K562 (cell line): ENCODE data around the gene TMEM88.

Experiments used
- ATF1 ChIP-seq, 2 experiments: fragments of 450-650 bp in 1 of 2; IDR thresholded peaks; 2 replicates each; pipeline ENCODE4 v1.6.1; 2016; ENCODE audit warnings: missing compliant biosample characterization in 1 of 2, missing genetic modification characterization in 1 of 2
- CTCF ChIP-seq, 3 experiments: IDR thresholded peaks in 2 of 3; conservative IDR thresholded peaks in 1 of 3; 2 replicates each; pipeline ENCODE4 v1.5.1; 2011 to 2012; ENCODE audit warnings: low read length in 3 of 3, mild to moderate bottlenecking in 3 of 3, control low read depth in 2 of 3, improper control_type of control experiment in 1 of 3, inconsistent platforms in 1 of 3, low read depth in 1 of 3, mixed read lengths in 1 of 3, moderate library complexity in 1 of 3; ENCODE audit not compliant: insufficient read depth in 2 of 3
- TAF15 ChIP-seq: fragments of 200-400 bp; formaldehyde crosslinking; IDR thresholded peaks from 2 replicates; pipeline ENCODE4 v1.6.1; 2017; ENCODE audit warnings: mild to moderate bottlenecking, low read depth, low read length, moderate library complexity
- ZNF551 ChIP-seq: fragments of 250-450 bp; sonication (Bioruptor Pico); IDR thresholded peaks from 2 replicates; pipeline ENCODE4 v1.5.0; 2021; ENCODE audit warnings: mild to moderate bottlenecking, moderate library complexity
- ZNF830 ChIP-seq: fragments of 250-450 bp; sonication (Bioruptor Pico); IDR thresholded peaks from 2 replicates; pipeline ENCODE4 v1.5.0; 2021; ENCODE audit warnings: mild to moderate bottlenecking

GRCh38 chr17:7846765-7847661, 7.9 kb upstream of the TMEM88 start:
- TF ChIP-seq ZNF830 (CRISPR knock-in tag): no peak
- no peak for TF ChIP-seq CTCF (IDR thresholded peaks at IDR 0.05 in 2 of 3, conservative IDR thresholded peaks at IDR 0.05 in 1 of 3; ENCODE audit: insufficient read depth in 2 of 3, low read depth in 1 of 3, low read length in 3 of 3)
- TF ChIP-seq TAF15: no peak
- no peak for TF ChIP-seq ATF1 (CRISPR knock-in tag; IDR thresholded peaks at IDR 0.05)
- TF ChIP-seq ATF1 (tag; IDR thresholded peaks at IDR 0.05): no peak
- no peak for TF ChIP-seq ZNF551 (CRISPR knock-in tag)
